ENCODE results near the gene ZBED1.

GRCh38 chrX:2441466-2441865 is 59.3 kb downstream of the ZBED1 start:
- TF ChIP-seq CTCF (IDR thresholded peaks at IDR 0.05; ENCODE audit: extremely low read depth in 1 of 2, insufficient read depth in 1 of 2, low read depth in 1 of 2, low read length in 2 of 2): no peak
- no peak for TF ChIP-seq POLR2AphosphoS5 (IDR thresholded peaks at IDR 0.05; ENCODE audit: insufficient read depth, low read depth, low read length)
- no peak for TF ChIP-seq POLR2A (IDR thresholded peaks at IDR 0.05; ENCODE audit: low read depth, low read length)
- TF ChIP-seq MYC (IDR thresholded peaks at IDR 0.05; ENCODE audit: low read depth, low read length): no peak
- no peak for TF ChIP-seq JUN (IDR thresholded peaks at IDR 0.05; ENCODE audit: borderline replicate concordance, insufficient read depth, insufficient read length, low read depth)

Data from endothelial cell of umbilical vein (primary cell).